Colon (tissue), 2 donors: ENCODE measurements around the gene ANKRD44.

ENCODE experiments used
- FAIRE-seq: peaks from 2 replicates; lab custom pipeline; 2012; peaks lifted over from hg19 to GRCh38; lab: Jason Lieb, UNC
- donor health status: control.
- donor health status: control.

ANKRD44 gene

DNA sequence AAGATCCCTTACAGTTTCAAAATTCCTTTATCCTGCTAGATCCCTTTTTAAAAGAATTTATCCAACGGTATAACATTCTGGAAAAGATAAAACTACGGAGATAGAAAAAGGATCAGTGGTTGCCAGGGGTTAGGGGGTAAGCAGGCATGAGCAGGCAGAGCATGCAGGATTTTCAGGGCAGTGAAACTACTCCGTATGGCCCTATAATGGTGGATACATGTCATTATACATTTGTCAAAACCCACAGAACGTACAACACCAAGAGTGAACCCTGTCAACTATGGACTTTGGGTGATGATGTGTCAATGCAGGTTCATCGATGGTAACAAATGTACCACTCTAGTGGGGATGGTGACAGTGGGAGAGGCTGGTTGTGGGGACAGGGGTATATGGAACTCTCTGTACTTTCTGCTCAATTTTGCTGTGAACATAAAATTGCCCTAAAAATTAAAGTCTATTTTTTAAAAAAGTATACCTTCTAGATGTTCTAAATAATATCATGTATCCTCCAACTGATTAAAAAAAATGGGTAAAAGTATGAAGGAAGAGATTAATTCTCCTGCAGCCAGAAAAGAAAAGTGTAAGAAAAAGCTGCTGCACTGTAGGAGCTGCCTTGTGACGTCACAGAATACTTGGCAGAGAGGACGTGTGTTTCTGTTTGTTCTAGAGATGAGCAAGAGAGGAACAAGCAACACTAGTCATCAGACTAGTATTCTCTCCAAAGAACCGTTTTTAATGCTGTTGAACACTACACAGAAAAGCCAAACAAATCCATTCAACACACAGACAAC, 23.6 kb downstream of the ANKRD44 start:
- no peak for FAIRE-seq

DNA sequence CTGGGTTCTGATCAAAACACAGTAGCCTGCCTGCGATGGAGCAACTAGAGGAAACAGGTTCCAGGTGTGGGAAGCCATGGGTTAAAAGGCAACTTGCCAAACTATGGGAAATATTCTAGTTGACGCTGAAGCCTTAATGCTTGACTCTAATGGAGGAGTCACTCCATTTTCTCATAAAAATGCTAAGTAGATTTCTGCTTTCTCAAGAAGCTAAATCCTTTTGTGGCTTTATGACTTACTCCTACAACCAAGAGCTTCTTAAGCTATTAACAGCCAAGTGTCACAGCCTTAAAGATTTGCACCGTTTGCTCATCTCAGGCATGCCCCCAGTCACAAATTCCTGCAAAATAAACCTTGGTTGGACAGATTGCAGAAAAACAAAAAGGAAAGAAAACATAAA, 25.2 kb downstream of the ANKRD44 start:
- no peak for FAIRE-seq

DNA sequence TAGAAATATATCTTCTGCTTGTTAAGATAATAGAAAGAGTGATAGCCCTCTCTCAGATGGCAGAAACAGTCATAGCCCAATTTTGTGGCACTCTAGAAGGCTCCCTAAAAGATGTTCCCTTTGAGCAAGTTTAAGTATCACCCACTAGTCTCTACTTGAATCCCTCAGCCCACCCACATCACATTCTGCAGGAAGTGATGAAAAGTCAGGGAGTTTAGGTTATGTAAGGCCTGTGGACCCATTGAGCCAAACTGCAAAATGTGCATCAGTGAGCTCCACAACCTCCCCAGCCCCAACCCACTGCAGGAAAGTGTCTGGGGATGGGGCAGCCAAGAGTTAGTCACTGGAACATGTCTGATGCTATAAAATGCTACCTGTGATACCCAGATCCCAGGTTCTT, 25.6 kb downstream of the ANKRD44 start:
- FAIRE-seq, result no peak

DNA sequence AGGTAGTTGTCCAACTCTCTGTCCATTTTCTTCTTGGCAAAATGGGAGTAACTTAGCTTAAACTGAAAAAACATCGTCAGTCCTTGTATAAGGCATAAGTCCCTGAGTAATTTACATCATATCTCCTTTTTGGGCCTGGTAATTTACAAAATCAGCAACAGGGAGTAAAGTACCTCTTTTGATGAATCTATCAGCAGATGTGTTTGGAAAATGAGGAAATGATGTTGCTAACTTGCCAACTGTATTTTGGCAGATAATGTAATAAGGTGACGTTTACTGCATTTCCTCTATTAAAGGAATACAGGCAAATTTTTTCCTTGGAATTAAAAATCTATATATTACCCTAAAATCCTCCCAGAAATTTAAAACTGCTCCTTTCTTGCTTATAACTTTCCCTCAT, 29.2 kb downstream of the ANKRD44 start:
- no peak for FAIRE-seq

DNA sequence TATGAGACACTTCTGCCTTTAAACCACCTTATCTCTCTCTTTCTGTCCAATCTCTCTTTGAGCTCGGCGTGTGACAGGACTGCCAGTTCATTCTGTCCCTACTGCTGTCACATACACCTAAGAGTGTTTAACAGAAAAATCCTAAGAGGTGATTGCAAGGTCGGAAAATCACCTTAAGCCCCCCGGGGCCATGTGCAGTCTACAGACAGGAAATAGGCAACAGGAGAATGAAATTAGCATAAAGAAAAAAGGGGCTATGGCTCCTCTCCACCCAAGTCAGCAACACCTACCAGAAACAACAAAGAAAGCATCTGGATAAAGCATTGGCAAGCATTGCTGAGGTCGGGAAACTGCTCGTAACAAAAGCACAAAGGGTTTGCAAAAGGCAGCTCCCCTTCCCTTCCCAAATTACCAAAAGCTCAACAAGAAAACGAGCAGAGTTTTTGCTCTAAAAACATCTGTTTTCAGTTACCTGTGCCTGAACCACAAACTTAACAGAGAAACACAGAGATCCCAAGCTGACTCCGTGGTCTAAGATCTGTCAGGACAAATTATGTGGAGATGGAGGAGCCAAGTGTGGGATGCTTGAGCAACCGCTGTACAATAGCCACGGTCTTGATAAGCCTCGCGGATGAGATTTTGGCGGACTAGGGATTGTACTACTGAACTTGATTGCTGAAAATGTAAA, 30.4 kb downstream of the ANKRD44 start:
- FAIRE-seq, result no peak

DNA sequence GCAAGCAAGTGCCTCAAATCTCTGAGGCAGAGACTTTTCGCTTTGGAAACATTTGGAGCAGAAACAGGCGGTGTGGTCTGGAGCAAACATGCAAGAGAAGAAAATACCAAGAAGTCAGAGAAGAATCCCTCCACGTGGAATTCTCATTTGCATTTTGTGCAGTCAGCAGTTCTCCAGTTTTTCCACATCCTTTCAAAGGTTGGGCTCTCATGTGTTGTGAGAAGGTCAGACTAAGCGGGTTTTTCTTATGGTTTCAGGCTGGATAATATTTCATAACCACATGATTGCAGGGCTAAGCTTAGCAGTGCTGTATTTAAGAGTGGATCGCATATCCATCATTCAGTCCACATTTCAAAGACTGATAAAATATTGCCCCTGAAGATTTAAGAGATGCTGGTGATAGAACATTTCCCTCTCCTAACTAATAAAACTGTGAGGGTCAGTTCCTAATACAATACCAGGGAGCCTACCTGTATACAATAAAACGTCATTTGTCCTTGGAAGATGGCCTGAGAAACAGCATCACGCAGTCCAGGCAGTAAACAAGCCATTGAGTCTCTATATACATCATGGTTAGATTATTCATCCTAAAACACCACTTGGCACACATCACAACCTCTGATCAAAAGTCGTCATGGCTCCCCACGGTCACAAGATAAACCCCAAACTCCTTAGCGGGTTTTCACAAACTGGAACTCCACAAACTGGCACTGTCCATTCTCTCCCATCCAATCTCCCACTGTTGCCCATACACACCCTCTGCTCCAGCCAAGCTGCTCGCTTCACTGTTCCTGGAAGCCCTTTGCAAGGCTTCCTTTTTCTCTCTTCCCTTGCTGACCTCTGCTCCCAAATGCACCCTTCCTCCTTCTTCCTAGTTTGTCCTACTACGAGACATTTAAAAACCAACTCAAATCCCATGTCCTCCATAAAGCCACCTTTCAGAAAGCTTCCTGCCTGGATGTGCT, 31.5 kb downstream of the ANKRD44 start:
- FAIRE-seq, result no peak

DNA sequence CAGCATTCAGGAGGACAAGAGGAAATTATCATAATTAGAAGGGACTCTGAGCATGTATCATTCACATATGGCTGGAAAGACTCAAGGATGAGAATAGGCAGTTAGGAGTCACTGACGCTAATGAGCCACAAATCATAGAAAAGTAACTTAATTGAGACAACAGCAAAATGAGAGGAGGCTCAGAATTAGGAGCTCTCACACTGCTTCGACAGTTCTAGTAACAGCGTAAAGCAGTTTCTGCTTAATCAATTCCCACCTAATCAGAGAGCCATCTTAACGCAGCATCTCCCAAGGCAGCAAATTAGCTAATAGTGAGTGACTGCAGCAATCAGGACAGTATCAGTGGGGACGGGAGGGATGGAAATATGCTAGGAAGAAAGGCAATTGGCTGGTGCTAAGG, 32.8 kb downstream of the ANKRD44 start:
- FAIRE-seq, result no peak

DNA sequence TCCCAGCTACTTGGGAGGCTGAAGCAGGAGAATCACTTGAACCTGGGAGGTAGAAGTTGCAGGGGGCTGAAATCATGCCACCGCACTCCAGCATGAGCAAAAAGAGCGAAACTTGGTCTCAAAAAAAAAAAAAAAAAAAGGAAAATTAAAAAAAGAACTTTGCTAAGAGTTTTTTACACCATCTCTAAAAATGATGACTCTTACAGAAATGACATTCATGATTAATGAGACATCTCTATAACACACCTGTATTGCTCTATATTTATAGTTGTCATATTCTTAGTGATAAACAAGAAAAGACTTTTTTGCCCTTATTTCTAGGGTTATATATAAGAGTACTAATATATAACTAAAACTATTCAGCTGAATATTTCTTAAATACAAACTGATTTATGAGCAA, 34.4 kb downstream of the ANKRD44 start:
- peak; percentile 21 for FAIRE-seq

DNA sequence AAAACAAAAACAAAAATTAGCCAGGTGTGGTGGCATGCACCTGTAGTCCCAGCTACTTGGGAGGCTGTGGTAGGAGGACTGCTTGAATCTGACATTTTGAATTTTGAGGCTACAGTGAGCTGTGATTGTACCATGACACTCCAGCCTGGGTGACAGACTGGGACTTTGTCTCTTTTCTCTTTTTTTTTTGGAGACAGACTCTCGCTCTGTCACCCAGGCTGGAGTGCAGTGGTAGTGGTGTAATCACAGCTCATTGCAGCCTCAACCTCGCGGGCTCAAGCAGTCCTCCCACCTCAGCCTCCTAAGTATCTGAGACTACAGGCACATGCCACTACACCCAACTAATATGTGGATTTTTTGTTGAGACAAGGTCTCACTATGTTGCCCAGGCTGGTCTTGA, 35.6 kb downstream of the ANKRD44 start:
- FAIRE-seq, result no peak

DNA sequence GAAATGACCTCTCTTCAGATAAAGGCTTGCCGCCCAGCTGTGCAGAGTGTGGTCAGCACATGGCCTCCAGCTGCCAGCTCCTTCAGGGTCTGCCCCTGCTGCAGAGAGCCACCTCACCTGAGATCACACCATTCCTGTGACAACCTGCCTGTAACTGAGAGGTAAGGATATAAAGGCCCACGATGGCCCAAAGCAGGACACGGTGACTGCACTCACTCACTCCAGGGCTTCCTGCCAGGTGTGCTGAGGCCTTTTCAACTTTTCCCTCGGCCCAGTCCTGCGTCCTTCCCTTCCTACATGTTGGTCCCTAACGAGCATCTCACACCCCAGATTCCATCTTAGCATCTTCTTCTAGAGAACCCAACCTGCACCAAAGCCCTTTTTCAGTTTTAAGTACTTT, 36.2 kb downstream of the ANKRD44 start:
- no peak for FAIRE-seq

DNA sequence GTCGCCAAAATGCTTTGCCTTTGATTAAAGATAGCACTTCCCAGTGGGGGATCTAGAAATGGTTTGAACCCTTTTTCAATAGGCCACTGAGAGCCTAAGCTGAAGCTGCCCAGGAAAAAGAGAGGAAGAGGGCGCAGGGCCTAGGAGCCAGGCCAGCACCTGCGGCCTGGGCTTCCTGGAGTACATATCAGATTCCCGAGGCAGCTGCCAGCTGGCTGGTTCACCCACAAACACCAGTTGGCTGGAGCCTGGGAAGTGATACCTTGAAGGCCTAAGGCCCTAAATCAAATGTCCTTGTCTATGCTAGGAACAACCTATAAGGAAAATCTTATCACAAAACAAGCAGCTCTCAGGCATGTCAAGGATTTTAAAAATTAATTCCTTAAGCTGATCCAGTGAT, 37.1 kb downstream of the ANKRD44 start:
- FAIRE-seq, result no peak

DNA sequence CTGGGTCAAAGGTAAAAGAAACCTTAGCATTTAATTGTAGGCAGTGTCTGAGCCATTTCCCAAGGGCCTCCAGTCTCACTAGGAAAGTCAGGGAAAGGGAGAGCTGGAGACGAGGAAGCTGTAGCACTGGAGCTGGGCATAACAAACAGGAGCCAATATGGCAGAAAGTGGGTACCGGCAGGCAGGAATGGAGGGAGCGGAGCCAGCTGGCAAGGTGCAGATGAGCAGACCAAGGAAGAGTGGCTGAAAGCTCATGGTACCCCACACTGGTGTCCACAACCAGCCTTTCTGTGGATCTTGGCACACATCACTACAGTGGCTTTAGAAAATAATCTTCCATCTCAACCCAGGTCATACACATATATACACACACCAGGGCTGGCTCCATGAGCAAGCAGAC, 40.0 kb downstream of the ANKRD44 start:
- FAIRE-seq, result no peak

DNA sequence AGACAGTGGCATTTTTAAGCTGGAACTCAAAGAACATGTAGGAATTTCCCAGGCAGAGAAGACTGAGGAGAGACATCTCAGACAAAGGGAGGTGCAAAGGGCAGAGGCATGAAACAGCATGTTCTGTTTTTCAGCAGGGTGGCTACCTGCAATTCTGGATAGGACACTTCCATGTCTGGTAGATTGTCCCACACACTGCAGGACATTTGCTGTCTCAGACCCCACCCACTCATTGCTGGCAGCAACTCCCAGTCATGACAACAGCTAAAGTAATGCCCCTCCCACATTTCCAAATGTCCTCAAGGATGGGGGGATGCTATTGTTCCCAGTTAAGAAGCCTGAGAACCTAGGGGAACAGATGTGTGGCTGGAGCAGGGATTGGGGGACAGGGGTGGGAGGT, 40.8 kb downstream of the ANKRD44 start:
- FAIRE-seq, result no peak

DNA sequence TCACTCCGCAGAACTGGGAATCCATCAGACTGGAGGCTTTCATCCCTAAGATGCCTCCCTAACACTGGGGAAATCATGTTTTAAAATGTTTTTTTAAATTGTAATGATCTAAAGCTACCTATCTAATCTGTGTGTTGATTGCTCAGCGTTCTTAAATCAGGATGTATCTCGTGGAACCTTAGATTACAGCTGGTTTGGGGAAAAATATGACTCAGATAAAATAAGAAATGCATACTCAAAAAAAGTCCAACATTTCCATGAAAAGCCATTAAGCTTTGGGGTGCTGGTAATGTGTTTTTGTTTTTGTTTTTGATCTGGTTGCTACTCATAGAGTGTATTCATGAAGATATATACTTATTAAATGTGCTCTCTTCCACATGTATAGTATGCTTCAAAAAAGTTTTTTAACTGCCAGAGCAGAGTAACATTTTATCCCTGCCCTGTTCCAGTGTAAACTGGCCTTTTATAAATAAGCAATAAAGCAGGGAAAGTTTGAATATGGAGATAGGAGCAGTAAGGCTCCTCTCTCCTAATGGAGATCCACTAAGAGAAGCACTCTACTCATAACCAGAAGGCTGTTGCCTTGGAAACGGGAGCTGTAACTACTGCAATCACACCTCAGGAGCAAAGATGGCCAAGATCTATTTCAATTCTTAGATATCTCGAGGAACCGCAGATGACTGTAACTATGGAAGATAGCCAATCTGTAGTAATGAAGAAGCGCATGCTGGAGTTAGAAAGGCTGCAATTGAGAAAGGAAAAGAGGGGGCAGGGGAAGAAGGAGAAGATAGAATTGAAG, 41.6 kb downstream of the ANKRD44 start:
- no peak for FAIRE-seq

DNA sequence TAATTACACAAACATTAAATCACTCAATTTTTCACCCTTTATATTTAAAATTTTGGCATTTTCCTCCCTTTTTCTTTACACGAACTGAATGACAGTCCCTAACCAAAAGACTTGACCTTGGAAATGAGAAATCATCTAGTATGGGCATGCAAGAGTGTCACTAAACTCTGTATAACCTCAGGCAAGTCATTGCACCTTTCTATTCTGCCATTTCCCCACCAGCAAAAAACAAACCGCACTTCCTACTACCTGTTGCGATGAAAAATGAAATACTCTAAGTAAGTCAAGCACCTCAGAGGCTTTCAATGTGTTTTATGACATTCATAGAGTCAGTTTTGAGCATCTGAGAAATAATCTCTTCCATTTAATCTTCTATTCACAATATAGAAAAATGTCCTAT, 44.1 kb downstream of the ANKRD44 start:
- FAIRE-seq, result no peak

DNA sequence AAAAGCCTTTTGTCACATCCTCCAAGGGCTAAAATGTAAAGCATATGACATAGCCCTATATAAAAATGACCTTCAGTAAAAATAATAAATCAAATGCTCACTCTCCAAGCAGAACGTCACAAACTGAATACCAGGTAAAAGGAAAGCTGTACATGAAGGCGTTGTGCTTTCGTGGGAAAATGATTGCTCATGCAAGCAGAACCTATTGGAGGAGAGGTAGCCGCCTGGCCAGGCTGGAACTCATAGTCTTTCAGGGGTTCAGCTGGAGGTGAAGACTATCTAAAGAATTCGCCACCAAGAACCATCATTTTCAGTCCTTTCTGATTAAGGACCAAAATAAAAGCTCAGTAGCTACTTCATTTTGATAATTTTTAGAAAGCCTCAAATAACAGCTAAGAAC, 44.7 kb downstream of the ANKRD44 start:
- FAIRE-seq, result no peak

DNA sequence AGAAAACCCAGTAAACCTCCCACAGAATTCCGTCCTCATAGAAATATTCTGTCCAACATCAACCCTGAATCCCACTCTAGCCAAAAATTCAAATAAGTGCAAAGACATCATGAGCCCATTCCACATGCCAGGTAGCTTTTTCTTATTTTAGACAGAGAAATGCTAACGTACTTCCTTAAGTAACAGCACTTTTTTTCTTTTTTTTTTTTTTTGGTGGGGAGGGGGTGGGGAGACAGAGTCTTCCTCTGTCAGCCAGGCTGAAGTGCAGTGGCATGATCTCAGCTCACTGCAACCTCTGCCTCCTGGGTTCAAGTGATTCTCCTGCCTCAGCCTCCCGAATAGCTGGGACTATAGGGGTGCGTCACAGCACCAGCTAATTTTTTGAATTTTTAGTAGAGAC, 45.5 kb downstream of the ANKRD44 start:
- FAIRE-seq, result no peak

DNA sequence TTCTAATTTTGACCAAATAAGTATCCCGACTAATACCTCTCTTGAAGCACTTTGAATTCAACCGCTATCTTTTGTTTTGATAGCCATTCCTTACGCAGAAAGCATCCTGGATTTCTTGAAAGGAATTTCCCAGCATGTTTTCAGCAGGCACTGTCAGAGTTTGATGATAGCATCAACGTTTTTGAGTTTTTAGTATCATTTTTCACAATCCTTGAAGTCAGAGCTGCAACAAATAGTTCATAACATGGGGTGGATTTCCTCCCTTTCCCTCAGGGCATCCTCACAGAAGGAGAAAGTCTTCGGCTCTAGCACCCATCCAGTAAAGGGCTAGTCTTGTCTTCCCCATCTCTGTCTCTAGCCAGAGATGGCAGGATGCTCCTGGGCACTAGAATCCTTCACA, 46.2 kb downstream of the ANKRD44 start:
- no peak for FAIRE-seq

DNA sequence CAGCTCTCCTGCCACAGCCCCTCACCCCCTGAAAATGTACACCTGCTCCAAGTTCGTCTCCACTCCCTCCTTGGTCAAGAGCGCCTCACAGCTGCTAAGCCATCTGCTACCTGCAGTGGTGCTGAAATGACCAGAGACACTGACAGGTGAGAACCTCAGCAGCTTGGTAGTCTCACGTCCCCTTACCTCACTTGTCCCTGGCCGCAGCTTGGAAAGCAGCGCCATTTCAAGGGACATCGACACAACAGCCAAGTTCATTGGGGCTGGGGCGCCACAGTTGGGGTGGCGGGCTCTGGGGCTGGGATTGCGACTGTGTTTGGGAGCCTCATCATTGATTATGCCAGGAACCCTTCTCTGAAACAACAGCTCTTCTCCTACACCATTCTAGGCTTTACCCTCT, 47.5 kb downstream of the ANKRD44 start:
- no peak for FAIRE-seq

DNA sequence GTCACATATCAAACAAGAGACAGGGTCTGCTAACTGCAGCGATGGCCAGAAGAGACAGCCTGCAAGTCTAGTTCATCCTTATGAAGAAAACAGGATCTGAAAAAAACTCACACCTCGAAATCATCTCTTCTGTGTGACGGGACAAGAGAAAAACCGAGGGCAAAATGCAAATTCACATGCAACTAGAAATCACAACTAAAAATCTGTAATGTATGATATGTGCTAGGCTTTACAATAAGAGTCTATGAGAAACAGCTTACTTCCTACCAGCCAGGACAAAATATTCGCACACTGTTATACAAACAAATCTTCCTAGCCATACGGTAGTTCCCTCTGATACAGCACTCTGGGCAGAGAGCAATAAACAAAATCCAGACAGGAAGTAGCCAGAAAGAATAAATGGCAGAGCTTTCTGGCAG, 48.8 kb downstream of the ANKRD44 start:
- FAIRE-seq, result peak; percentile 21

DNA sequence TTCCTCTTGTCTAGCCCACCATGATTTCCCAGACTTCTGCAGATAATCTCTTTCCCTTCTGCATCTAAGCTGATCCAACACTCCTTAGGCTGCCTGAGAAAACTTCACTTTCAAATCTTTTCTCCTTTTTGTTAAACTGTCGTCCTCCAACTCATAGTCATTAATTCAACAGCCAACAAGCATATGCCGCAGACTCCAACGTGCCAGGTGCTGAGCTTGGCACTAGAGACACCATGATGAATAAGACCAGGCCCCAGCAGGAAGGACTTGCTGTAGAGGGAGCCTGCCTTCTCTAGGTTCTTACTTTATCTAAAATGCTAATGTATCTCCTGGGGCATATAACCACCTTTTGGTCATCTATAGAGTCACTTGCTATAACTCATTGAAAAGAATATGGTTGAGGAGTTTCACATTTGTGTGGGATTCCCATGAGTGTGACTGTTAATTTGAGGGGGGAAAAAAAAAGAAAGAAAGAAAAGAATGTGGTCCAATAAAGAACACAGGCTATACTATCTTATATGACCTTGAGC, 51.0 kb downstream of the ANKRD44 start:
- no peak for FAIRE-seq

DNA sequence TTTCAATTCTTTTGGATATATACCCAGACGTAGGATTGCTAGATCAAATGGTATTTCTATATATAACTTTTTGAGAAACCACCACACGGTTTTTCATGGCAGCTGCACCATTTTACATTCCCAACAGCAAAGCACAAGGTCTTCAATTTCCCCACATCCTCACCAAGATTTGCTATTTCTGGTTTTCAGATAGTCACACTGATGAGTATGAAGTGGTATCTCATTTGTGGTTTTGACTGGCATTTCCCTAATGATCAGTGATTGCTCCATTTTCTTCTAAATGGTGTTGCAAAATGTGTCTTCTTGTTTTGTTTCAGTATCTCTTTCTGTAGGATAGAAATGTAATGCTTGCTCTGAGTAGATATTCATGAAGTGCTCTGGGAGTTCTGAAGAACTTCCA, 52.0 kb downstream of the ANKRD44 start:
- no peak for FAIRE-seq
